CD14-positive monocyte (primary cell): ENCODE data around the gene AHNAK2. TPM values are rescaled to one million over a fixed set of nuclear protein-coding genes. Genes with fewer than 3 reads are reported as not detected.
A peak's percentile ranks its signal among the peaks of the same experiment; 100 is the strongest.

ENCODE experiments used
- DNase-seq, 3 donors: peaks; one replicate each; pipeline ENCODE4 v3.0.0-alpha.2; 2011 to 2022
- H2AFZ ChIP-seq: 2 replicates; pipeline ENCODE4 v1.6.0; 2012; ENCODE audit warnings: mild to moderate bottlenecking, low read depth, low read length, inconsistent platforms; ENCODE audit not compliant: insufficient read depth, poor library complexity, severe bottlenecking
- H3K27ac ChIP-seq, 2 donors: 1 replicate in 1 of 2; 2 replicates in 1 of 2; pipeline ENCODE4 v1.5.1; 2012 to 2013; ENCODE audit warnings: low read length in 2 of 2, control low read depth in 1 of 2, inconsistent platforms in 1 of 2, low read depth in 1 of 2, mild to moderate bottlenecking in 1 of 2
- H3K27me3 ChIP-seq, 2 donors: one replicate each; pipeline versions ENCODE4 v1.6.0 to v1.6.1; 2011 to 2013; ENCODE audit warnings: low read length in 2 of 2; ENCODE audit not compliant: control insufficient read depth in 2 of 2, insufficient read depth in 2 of 2
- H3K36me3 ChIP-seq, 2 donors: replicated peaks in 1 of 2; 1 replicate in 1 of 2; 2 replicates in 1 of 2; pipeline versions ENCODE4 v1.5.1 to v1.6.1; 2012 to 2013; ENCODE audit warnings: low read length in 2 of 2, control low read depth in 1 of 2, inconsistent platforms in 1 of 2, mild to moderate bottlenecking in 1 of 2; ENCODE audit not compliant: insufficient read depth in 2 of 2, control insufficient read depth in 1 of 2
- H3K4me1 ChIP-seq, 2 donors: 1 replicate in 1 of 2; 2 replicates in 1 of 2; pipeline versions ENCODE4 v1.5.1 to v1.6.1; 2012 to 2013; ENCODE audit warnings: low read length in 2 of 2, control low read depth in 1 of 2, inconsistent platforms in 1 of 2, mild to moderate bottlenecking in 1 of 2, moderate library complexity in 1 of 2; ENCODE audit not compliant: insufficient read depth in 2 of 2, control insufficient read depth in 1 of 2
- H3K4me2 ChIP-seq: replicated peaks from 2 replicates; pipeline ENCODE3; 2012; ENCODE audit warnings: low read length, moderate library complexity, mild to moderate bottlenecking; ENCODE audit not compliant: poor library complexity, severe bottlenecking; ENCODE audit errors: extremely low read depth
- H3K4me3 ChIP-seq, 3 experiments: fragments of 200-600 bp in 1 of 3; sonication (generic) in 1 of 3; replicated peaks in 1 of 3; 1 replicate in 2 of 3; 2 replicates in 1 of 3; pipeline ENCODE4 v1.5.1; 2011 to 2013; ENCODE audit warnings: low read length in 3 of 3, mild to moderate bottlenecking in 3 of 3, control low read depth in 2 of 3, low read depth in 2 of 3, inconsistent platforms in 1 of 3, moderate library complexity in 1 of 3
- H3K79me2 ChIP-seq: 2 replicates; pipeline ENCODE4 v1.6.0; 2012; ENCODE audit warnings: mild to moderate bottlenecking, control low read depth, inconsistent platforms, low read length, moderate library complexity; ENCODE audit not compliant: insufficient read depth
- H3K9ac ChIP-seq: 2 replicates; pipeline ENCODE4 v1.6.0; 2017; ENCODE audit warnings: low read length, mild to moderate bottlenecking; ENCODE audit not compliant: insufficient read depth, poor library complexity, severe bottlenecking
- H3K9me3 ChIP-seq, 2 donors: replicated peaks in 1 of 2; 1 replicate in 1 of 2; 2 replicates in 1 of 2; pipeline versions ENCODE4 v1.5.1 to v1.6.1; 2012 to 2013; ENCODE audit warnings: low read length in 2 of 2, control low read depth in 1 of 2; ENCODE audit not compliant: control insufficient read depth in 1 of 2, insufficient read depth in 1 of 2
- H4K20me1 ChIP-seq: 2 replicates; pipeline ENCODE4 v1.6.0; 2012; ENCODE audit warnings: mild to moderate bottlenecking, low read length, control low read depth, moderate library complexity; ENCODE audit not compliant: insufficient read depth
- H3K27ac Mint-ChIP-seq, 7 donors: one replicate each; pipeline ENCODE4 v1.8.0; 2020; ENCODE audit warnings: mild to moderate bottlenecking in 7 of 7, mixed read lengths in 7 of 7, moderate library complexity in 6 of 7, inconsistent platforms in 2 of 7
- H3K27me3 Mint-ChIP-seq, 3 donors: one replicate each; pipeline ENCODE4 v1.8.0; 2021 to 2022; ENCODE audit warnings: low read depth in 3 of 3, mild to moderate bottlenecking in 3 of 3, mixed read lengths in 3 of 3, moderate library complexity in 3 of 3, inconsistent platforms in 1 of 3
- H3K36me3 Mint-ChIP-seq, 2 donors: one replicate each; pipeline ENCODE4 v1.8.0; 2020; ENCODE audit warnings: mixed read lengths in 2 of 2, inconsistent platforms in 1 of 2, mild to moderate bottlenecking in 1 of 2
- H3K4me1 Mint-ChIP-seq: one replicate; pipeline ENCODE4 v1.8.0; 2020; ENCODE audit warnings: mild to moderate bottlenecking, mixed read lengths
- H3K4me3 Mint-ChIP-seq, 2 donors: one replicate each; pipeline ENCODE4 v1.8.0; 2020; ENCODE audit warnings: mild to moderate bottlenecking in 2 of 2, mixed read lengths in 2 of 2, moderate library complexity in 1 of 2
- H3K9me3 Mint-ChIP-seq, 7 donors: one replicate each; pipeline ENCODE4 v1.8.0; 2020 to 2022; ENCODE audit warnings: mixed read lengths in 7 of 7, mild to moderate bottlenecking in 6 of 7, moderate library complexity in 6 of 7, inconsistent platforms in 2 of 7
- CTCF ChIP-seq: fragments of 200-600 bp; IDR thresholded peaks from one replicate; pipeline ENCODE4 v1.8.0; 2022; ENCODE audit warnings: antibody characterized with exemption, mild to moderate bottlenecking
- WGBS: methylation state at CpG from one replicate; pipeline ENCODE4 v1.1.5; 2013; ENCODE audit warnings: missing lambda C conversion rate; ENCODE audit not compliant: insufficient coverage; 5-methylcytosine and 5-hydroxymethylcytosine counted together
- intact Hi-C, 2 donors: fragments of 100-400 bp; cut with micrococcal nuclease; formaldehyde crosslinking; loops; one replicate each; pipeline versions ENCODE4 v1.15.0 to v1.15.1; 2023
- polyA plus RNA-seq, 3 donors: library from polyadenylated mRNA; depleted of rRNA in 1 of 3; unstranded in 2 of 3; stranded (reverse) in 1 of 3; fragments of 300-500 nt in 2 of 3; fragments of >200 nt in 1 of 3; fragmentation: Illumina TruSeq in 2 of 3; gene quantifications; 1 replicate in 2 of 3; 2 replicates in 1 of 3; pipeline ENCODE4 v1.2.3, GENCODE V29; 2012 to 2021

AHNAK2 gene
- polyA plus RNA-seq, 3 donors = 0.01 TPM; not detected in 2

GRCh38 chr14:104925855-104926609 lies 52.1 kb downstream of the AHNAK2 start:
- Mint-ChIP-seq H3K27me3 (peaks cover 0 to 1% (median 0%) of the 10 kb centered on the region in 3 donors), H3K4me3 (peak overlapping the region; percentile 51 to 80), H3K4me1 (peaks cover 39% of the 10 kb centered on the region), H3K9me3 (peaks cover 4 to 7% (median 5%) of the 10 kb centered on the region in 7 donors), H3K36me3 (peaks cover 1 to 4% of the 10 kb centered on the region in 2 donors), H3K27ac (peak overlapping the region in 1 of 7 donors; percentile 28)
- Histone ChIP-seq H3K9me3 (peaks cover 0 to 5% of the 10 kb centered on the region in 2 donors), H3K27ac (peak overlapping the region; percentile 15 to 42), H4K20me1 (no peaks in the 10 kb centered on the region), H3K79me2 (peaks cover 20% of the 10 kb centered on the region), H3K4me2 (peak overlapping the region; percentile 57), H2AFZ (peak overlapping the region; percentile 59), H3K9ac (peak overlapping the region; percentile 44), H3K36me3 (peaks cover 0 to 4% of the 10 kb centered on the region in 2 donors), H3K4me1 (peaks cover 36 to 43% of the 10 kb centered on the region in 2 donors), H3K27me3 (no peaks in the 10 kb centered on the region), H3K4me3 (peak overlapping the region in 1 of 3 experiments; percentile 68)
- no peak for TF ChIP-seq CTCF
- intact Hi-C loops = no loop called here
- peak in 1 of 3 donors; percentile 4 for DNase-seq
- WGBS = 56% methylated on average over 13 of the region's 15 CpGs

GRCh38 chr14:104925214-104925854 lies 52.8 kb downstream of the AHNAK2 start:
- peaks cover 20% of the 10 kb centered on the region for H3K79me2 ChIP-seq
- peaks cover 0 to 5% of the 10 kb centered on the region in 2 donors for H3K9me3 ChIP-seq
- peak overlapping the region; percentile 57 for H3K4me2 ChIP-seq
- peak overlapping the region in 1 of 2 donors; percentile 40 for H3K27ac ChIP-seq
- H3K27me3 ChIP-seq = no peaks in the 10 kb centered on the region
- Mint-ChIP-seq H3K27me3 (peaks cover 0 to 4% (median 0%) of the 10 kb centered on the region in 3 donors), H3K4me3 (peak overlapping the region; percentile 69 to 90), H3K9me3 (peaks cover 4 to 7% (median 5%) of the 10 kb centered on the region in 7 donors), H3K4me1 (peaks cover 39% of the 10 kb centered on the region), H3K36me3 (peaks cover 1 to 4% of the 10 kb centered on the region in 2 donors), H3K27ac (peak overlapping the region in 1 of 7 donors; percentile 48)
- peaks cover 36 to 43% of the 10 kb centered on the region in 2 donors for H3K4me1 ChIP-seq
- intact Hi-C loops = no loop called here
- peak overlapping the region; percentile 10 to 68 (median 35) for H3K4me3 ChIP-seq
- H3K9ac ChIP-seq = peak overlapping the region; percentile 44
- peaks cover 0 to 4% of the 10 kb centered on the region in 2 donors for H3K36me3 ChIP-seq
- peak in 1 of 3 donors; percentile 2 for DNase-seq
- H4K20me1 ChIP-seq = no peaks in the 10 kb centered on the region
- TF ChIP-seq CTCF = no peak
- WGBS = 23% methylated on average over 8 of the region's 10 CpGs
- peak overlapping the region; percentile 59 for H2AFZ ChIP-seq
